ENCODE data around the gene RPF1.
"Not testable (repeated sequence)": the region's sequence is repeated elsewhere in the genome, so short reads cannot be mapped to it uniquely, and the experiment has no call there.

DNA sequence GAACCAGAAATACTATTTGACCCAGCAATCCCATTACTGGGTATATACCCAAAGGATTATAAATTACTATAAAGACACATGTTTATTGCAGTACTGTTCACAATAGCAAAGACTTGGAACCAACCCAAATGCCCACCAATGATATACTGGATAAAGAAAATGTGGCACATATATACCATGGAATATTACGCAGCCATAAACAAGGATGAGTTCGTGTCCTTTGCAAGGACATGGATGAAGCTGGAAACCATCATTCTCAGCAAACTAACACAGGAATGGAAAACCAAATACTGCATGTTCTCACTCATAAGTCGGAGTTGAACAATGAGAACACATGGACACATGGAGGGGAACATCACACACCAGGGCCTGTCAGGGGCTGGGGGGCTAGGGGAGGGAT lies 30.4 kb upstream of the RPF1 start:
- TF ChIP-seq, protein P1, sequence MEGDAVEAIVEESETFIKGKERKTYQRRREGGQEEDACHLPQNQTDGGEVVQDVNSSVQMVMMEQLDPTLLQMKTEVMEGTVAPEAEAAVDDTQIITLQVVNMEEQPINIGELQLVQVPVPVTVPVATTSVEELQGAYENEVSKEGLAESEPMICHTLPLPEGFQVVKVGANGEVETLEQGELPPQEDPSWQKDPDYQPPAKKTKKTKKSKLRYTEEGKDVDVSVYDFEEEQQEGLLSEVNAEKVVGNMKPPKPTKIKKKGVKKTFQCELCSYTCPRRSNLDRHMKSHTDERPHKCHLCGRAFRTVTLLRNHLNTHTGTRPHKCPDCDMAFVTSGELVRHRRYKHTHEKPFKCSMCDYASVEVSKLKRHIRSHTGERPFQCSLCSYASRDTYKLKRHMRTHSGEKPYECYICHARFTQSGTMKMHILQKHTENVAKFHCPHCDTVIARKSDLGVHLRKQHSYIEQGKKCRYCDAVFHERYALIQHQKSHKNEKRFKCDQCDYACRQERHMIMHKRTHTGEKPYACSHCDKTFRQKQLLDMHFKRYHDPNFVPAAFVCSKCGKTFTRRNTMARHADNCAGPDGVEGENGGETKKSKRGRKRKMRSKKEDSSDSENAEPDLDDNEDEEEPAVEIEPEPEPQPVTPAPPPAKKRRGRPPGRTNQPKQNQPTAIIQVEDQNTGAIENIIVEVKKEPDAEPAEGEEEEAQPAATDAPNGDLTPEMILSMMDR (IDR thresholded peaks at IDR 0.05 in 4 of 5, conservative IDR thresholded peaks at IDR 0.05 in 1 of 5): not testable (repeated sequence)
- TF ChIP-seq POLR2A (IDR thresholded peaks at IDR 0.05): not testable (repeated sequence)
